GM12878 (cell line): ENCODE data around the gene LRSAM1. TPM values are rescaled to one million over a fixed set of nuclear protein-coding genes. Genes with fewer than 3 reads are reported as not detected.
A peak's percentile ranks its signal among the peaks of the same experiment; 100 is the strongest.

Experiments used
- ASH2L ChIP-seq: fragments of 300-600, 200-600 bp; sonication (generic); IDR thresholded peaks from 2 replicates; pipeline ENCODE4 v1.6.1; 2017; ENCODE audit warnings: low read depth, mild to moderate bottlenecking, borderline replicate concordance
- BCL11A ChIP-seq: IDR thresholded peaks from 2 replicates; pipeline ENCODE4 v1.6.1; 2011; ENCODE audit warnings: low read depth, low read length
- CBX3 ChIP-seq: fragments of 200-600 bp; sonication (generic); IDR thresholded peaks from 2 replicates; pipeline ENCODE4 v1.6.1; 2016; ENCODE audit warnings: low read depth, borderline replicate concordance
- CHD2 ChIP-seq: IDR thresholded peaks from 2 replicates; pipeline ENCODE4 v1.6.1; 2011; ENCODE audit warnings: low read depth, low read length, improper control_type of control experiment, borderline replicate concordance
- CREB1 ChIP-seq: IDR thresholded peaks from 2 replicates; pipeline ENCODE4 v1.6.1; 2012; ENCODE audit warnings: low read depth, mild to moderate bottlenecking, inconsistent platforms
- DPF2 ChIP-seq: fragments of 450-650 bp; IDR thresholded peaks from 2 replicates; pipeline ENCODE4 v1.6.1; 2017; ENCODE audit warnings: mild to moderate bottlenecking
- EGR1 ChIP-seq, 2 experiments: IDR thresholded peaks; 1 replicate in 1 of 2; 2 replicates in 1 of 2; pipeline ENCODE4 v1.6.1; 2011 to 2012; ENCODE audit warnings: low read depth in 2 of 2, low read length in 2 of 2, borderline replicate concordance in 1 of 2, mild to moderate bottlenecking in 1 of 2, moderate library complexity in 1 of 2
- ETV6 ChIP-seq, 2 experiments: fragments of 450-650 bp in 1 of 2; IDR thresholded peaks in 1 of 2; conservative IDR thresholded peaks in 1 of 2; 2 replicates each; pipeline ENCODE4 v1.6.1; 2014; ENCODE audit warnings: antibody characterized with exemption in 1 of 2, borderline replicate concordance in 1 of 2, low read depth in 1 of 2, mild to moderate bottlenecking in 1 of 2, moderate library complexity in 1 of 2
- EZH2 ChIP-seq: IDR thresholded peaks from 2 replicates; pipeline ENCODE4 v1.6.1; 2012; ENCODE audit warnings: low read depth, mild to moderate bottlenecking, control low read depth, inconsistent platforms, low read length, borderline replicate concordance; ENCODE audit not compliant: control insufficient read depth
- FOXM1 ChIP-seq: IDR thresholded peaks from 2 replicates; pipeline ENCODE4 v1.6.1; 2012; ENCODE audit warnings: low read depth, mild to moderate bottlenecking, inconsistent platforms, low read length, moderate library complexity
- GABPA ChIP-seq: IDR thresholded peaks from 2 replicates; pipeline ENCODE4 v1.6.1; 2014; ENCODE audit warnings: antibody characterized with exemption, low read depth, mild to moderate bottlenecking, inconsistent platforms
- HDGF ChIP-seq: fragments of 450-650 bp; IDR thresholded peaks from 2 replicates; pipeline ENCODE4 v1.6.1; 2016; ENCODE audit warnings: antibody characterized with exemption
- JUND ChIP-seq: IDR thresholded peaks from 2 replicates; pipeline ENCODE4 v1.6.1; 2012; ENCODE audit warnings: low read depth, mild to moderate bottlenecking, low read length, improper control_type of control experiment, moderate library complexity
- MTA2 ChIP-seq: fragments of 450-650 bp; IDR thresholded peaks from 2 replicates; pipeline ENCODE4 v1.6.1; 2016; ENCODE audit warnings: low read depth, mild to moderate bottlenecking, moderate library complexity
- NBN ChIP-seq: fragments of 450-650 bp; IDR thresholded peaks from 2 replicates; pipeline ENCODE4 v1.6.1; 2016
- NFYB ChIP-seq: IDR thresholded peaks from 2 replicates; pipeline ENCODE4 v1.6.1; 2011; ENCODE audit warnings: low read depth, mild to moderate bottlenecking, low read length, improper control_type of control experiment, moderate library complexity; ENCODE audit not compliant: insufficient read depth
- NR2C2 ChIP-seq: IDR thresholded peaks from 2 replicates; pipeline ENCODE4 v1.6.1; 2011; ENCODE audit warnings: borderline replicate concordance, low read depth; ENCODE audit not compliant: control insufficient read depth, insufficient read length
- NR2F1 ChIP-seq: fragments of 450-650 bp; conservative IDR thresholded peaks from 2 replicates; pipeline ENCODE4 v1.6.1; 2017; ENCODE audit warnings: mild to moderate bottlenecking
- PML ChIP-seq: IDR thresholded peaks from 2 replicates; pipeline ENCODE4 v1.6.1; 2012; ENCODE audit warnings: low read length, inconsistent platforms
- RAD51 ChIP-seq: fragments of 450-650 bp; IDR thresholded peaks from 2 replicates; pipeline ENCODE4 v1.6.1; 2016; ENCODE audit warnings: moderate library complexity, mild to moderate bottlenecking, inconsistent platforms
- SMARCA5 ChIP-seq: fragments of 450-650 bp; IDR thresholded peaks from 2 replicates; pipeline ENCODE4 v1.6.1; 2017; ENCODE audit warnings: mild to moderate bottlenecking
- TCF12 ChIP-seq: IDR thresholded peaks from 2 replicates; pipeline ENCODE4 v1.6.1; 2011; ENCODE audit warnings: low read depth, mild to moderate bottlenecking, low read length
- USF1 ChIP-seq: IDR thresholded peaks from 2 replicates; pipeline ENCODE4 v1.6.1; 2011; ENCODE audit warnings: borderline replicate concordance, low read depth, mild to moderate bottlenecking, moderate library complexity, mixed read lengths, low read length; ENCODE audit not compliant: insufficient read depth; ENCODE audit errors: extremely low read length
- ZBTB33 ChIP-seq: fragments of 450-650 bp; IDR thresholded peaks from 2 replicates; pipeline ENCODE4 v1.6.1; 2017; ENCODE audit warnings: mild to moderate bottlenecking
- ZNF217 ChIP-seq: fragments of 450-650 bp; IDR thresholded peaks from 2 replicates; pipeline ENCODE4 v1.6.1; 2017; ENCODE audit warnings: antibody characterized with exemption, mild to moderate bottlenecking
- ZNF274 ChIP-seq: IDR thresholded peaks from one replicate; pipeline ENCODE4 v1.8.0; 2011; ENCODE audit not compliant: insufficient read length, insufficient read depth
- ZNF622 ChIP-seq: fragments of 450-650 bp; IDR thresholded peaks from 2 replicates; pipeline ENCODE4 v1.6.1; 2017; ENCODE audit warnings: mild to moderate bottlenecking, inconsistent platforms
- polyA plus RNA-seq, 11 experiments: library from polyadenylated mRNA; depleted of rRNA in 4 of 11; unstranded in 6 of 11; stranded (reverse) in 5 of 11; fragments of >200 nt; fragmentation: Nextera tagmentation in 4 of 11; fragmentation: Illumina TruSeq in 1 of 11; extraction: Ambion mirVana in 4 of 11; extraction: Trizol in 1 of 11; gene quantifications; 1 replicate in 1 of 11; 2 replicates in 10 of 11; pipeline versions ENCODE4 v1.2.1 to v1.2.3, GENCODE V29; 2011 to 2016; ENCODE audit warnings: inconsistent platforms in 2 of 11, missing spikeins in 2 of 11, low read depth in 1 of 11
- total RNA-seq, 4 experiments: library from RNA; depleted of rRNA in 3 of 4; stranded (reverse); fragments of >200 nt in 3 of 4; fragmentation: Illumina TruSeq in 1 of 4; extraction: Trizol in 1 of 4; gene quantifications; 2 replicates each; pipeline versions ENCODE4 v1.2.1 to v1.2.3, GENCODE V29; 2013 to 2021

LRSAM1 gene
- total and polyA plus RNA-seq, 10 of the 15 experiments (the other 5 are each of a cell fraction or from before 2014, with no cell fraction given), result 0.14 to 23.4 (median 11.7) TPM

GRCh38 chr9:127451858-127452656 is 747 bp downstream of the LRSAM1 start (continued):
- TF ChIP-seq CHD2, result 0 out of 2 replicates have a peak, but pooled peaks have one; percentile 20
- TF ChIP-seq NFYB, result no peak
- no peak for TF ChIP-seq ZNF274
- TF ChIP-seq MTA2, result no peak
- peak; percentile 70; the same call in 1 of the 2 replicates for TF ChIP-seq HDGF
- TF ChIP-seq CREB1, result no peak
- no peak for TF ChIP-seq BCL11A
- no peak for TF ChIP-seq TCF12
- TF ChIP-seq NBN, result peak; percentile 39; the same call in 1 of the 2 replicates
- TF ChIP-seq PML, result no peak
- TF ChIP-seq USF1, result no peak
- TF ChIP-seq SMARCA5, result 0 out of 2 replicates have a peak, but pooled peaks have one; percentile 22
- 0 out of 2 replicates have a peak, but pooled peaks have one; percentile 14 for TF ChIP-seq DPF2
- TF ChIP-seq FOXM1, result no peak
- 0 out of 2 replicates have a peak, but pooled peaks have one; percentile 30 for TF ChIP-seq NR2F1
- TF ChIP-seq EZH2, result no peak
- peak in 1 of 2 experiments; percentile 32; a peak in 1 of 3 replicates for TF ChIP-seq EGR1 (IDR thresholded peaks at IDR 0.05; ENCODE audit: borderline replicate concordance in 1 of 2, low read depth in 2 of 2, low read length in 2 of 2)
- TF ChIP-seq GABPA, result no peak
- TF ChIP-seq ASH2L, result no peak
- no peak for TF ChIP-seq ETV6 (conservative IDR thresholded peaks at IDR 0.05 in 1 of 2, IDR thresholded peaks at IDR 0.05 in 1 of 2; ENCODE audit: borderline replicate concordance in 1 of 2, low read depth in 1 of 2)
- no peak for TF ChIP-seq CBX3
- TF ChIP-seq ZBTB33, result no peak
- no peak for TF ChIP-seq RAD51
- no peak for TF ChIP-seq ZNF217
- no peak for TF ChIP-seq JUND
- no peak for TF ChIP-seq ZNF622
- TF ChIP-seq NR2C2, result no peak
